K562 (cell line): ENCODE data around the gene TEX261. TPM values are rescaled to one million over a fixed set of nuclear protein-coding genes. Genes with fewer than 3 reads are reported as not detected.

Experiments
- ADNP ChIP-seq: fragments of 200-800 bp; sonication (Bioruptor generic); IDR thresholded peaks from 2 replicates; pipeline ENCODE4 v1.6.1; 2016; ENCODE audit warnings: missing genetic modification characterization, missing compliant biosample characterization
- LARP7 ChIP-seq: fragments of 450-650 bp; IDR thresholded peaks from 2 replicates; pipeline ENCODE4 v1.6.1; 2016
- SIN3B ChIP-seq: fragments of 450-650 bp; IDR thresholded peaks from 2 replicates; pipeline ENCODE4 v1.6.1; 2017; ENCODE audit warnings: low read depth, mild to moderate bottlenecking, moderate library complexity
- polyA plus RNA-seq, 8 experiments: library from polyadenylated mRNA; depleted of rRNA in 4 of 8; stranded (reverse) in 5 of 8; unstranded in 3 of 8; fragments of >200 nt; fragmentation: Nextera tagmentation in 2 of 8; fragmentation: Illumina TruSeq in 1 of 8; extraction: Ambion mirVana in 2 of 8; extraction: Trizol in 1 of 8; gene quantifications; 2 replicates each; pipeline versions ENCODE4 v1.2.1 to v1.2.3, GENCODE V29; 2011 to 2014; ENCODE audit warnings: inconsistent platforms in 1 of 8, missing spikeins in 1 of 8
- total RNA-seq, 7 experiments: library from RNA; depleted of rRNA in 6 of 7; stranded (reverse); fragments of >200 nt in 6 of 7; fragmentation: Illumina TruSeq in 2 of 7; extraction: Trizol in 2 of 7; gene quantifications; 2 replicates each; pipeline versions ENCODE4 v1.2.1 to v1.2.3, GENCODE V29; 2011 to 2021; ENCODE audit warnings: low replicate concordance in 1 of 7
- TF ChIP-seq, protein P1 (sequence below): sonication (generic); formaldehyde crosslinking; IDR thresholded peaks from 2 replicates; pipeline ENCODE4 v1.8.1; 2022; ENCODE audit warnings: missing genetic modification reagents
- TF ChIP-seq, protein P2 (sequence below), 2 experiments: fragments of 450-650 bp; IDR thresholded peaks; 2 replicates each; pipeline ENCODE4 v1.6.1; 2018; ENCODE audit warnings: mild to moderate bottlenecking in 2 of 2, low read depth in 1 of 2; ENCODE audit not compliant: partially characterized antibody in 2 of 2
- TF ChIP-seq, protein P3 (sequence below), 2 experiments: fragments of 450-650 bp in 1 of 2; sonication (generic) in 1 of 2; formaldehyde crosslinking in 1 of 2; IDR thresholded peaks; 2 replicates each; pipeline versions ENCODE4 v1.7.1 to v1.9.0; 2016 to 2022; ENCODE audit warnings: inconsistent platforms in 1 of 2, mild to moderate bottlenecking in 1 of 2, missing genetic modification reagents in 1 of 2

The TEX261 gene
- total and polyA plus RNA-seq, 9 of the 15 experiments (the other 6 are each of a cell fraction or from before 2014, with no cell fraction given), result 11.9 to 110 (median 51.9) TPM

DNA sequence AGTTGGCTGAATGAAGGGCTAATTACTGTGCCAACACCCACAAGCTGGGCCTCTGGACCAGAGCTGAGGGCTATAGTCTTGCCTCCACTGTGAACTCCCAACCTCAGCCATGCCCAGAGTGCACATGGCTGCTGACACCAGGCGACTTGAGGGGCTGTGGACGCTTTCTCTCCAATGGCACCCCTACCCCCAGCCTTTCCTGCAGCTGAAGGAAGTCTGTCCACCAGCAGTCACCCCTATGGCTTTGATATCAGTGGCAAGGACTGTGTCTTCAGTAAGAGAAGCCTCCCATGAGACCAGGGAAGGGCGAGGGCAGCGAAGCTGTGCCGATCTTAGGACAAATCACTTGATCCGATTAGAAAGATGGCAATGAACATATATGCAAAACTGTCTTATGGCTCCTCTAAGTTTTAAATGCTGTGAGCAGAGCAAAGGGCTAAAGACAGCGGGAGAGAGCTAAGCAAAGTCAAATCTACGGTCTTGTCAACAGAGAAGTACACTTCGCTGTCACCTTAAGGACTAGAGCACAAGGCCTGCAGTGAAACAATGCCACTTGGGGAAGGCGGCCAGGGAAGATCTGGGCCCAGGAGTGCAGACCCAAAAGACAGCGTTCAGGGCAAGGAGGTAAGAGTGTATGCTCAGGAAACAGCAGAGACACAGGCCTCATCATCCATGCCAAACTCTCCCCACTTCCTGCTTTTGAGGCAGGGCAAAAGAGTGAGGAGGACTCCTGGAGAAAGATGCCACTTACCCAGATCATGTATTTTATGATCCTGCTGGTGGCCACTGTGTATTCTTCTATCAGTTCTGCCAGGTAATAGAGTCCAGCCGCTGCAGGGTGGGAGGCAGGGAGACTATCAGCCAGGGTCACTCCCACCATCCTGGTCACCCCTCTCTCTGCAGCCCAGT is 1.5 kb downstream of the TEX261 start (continued):
- TF ChIP-seq, protein P1, sequence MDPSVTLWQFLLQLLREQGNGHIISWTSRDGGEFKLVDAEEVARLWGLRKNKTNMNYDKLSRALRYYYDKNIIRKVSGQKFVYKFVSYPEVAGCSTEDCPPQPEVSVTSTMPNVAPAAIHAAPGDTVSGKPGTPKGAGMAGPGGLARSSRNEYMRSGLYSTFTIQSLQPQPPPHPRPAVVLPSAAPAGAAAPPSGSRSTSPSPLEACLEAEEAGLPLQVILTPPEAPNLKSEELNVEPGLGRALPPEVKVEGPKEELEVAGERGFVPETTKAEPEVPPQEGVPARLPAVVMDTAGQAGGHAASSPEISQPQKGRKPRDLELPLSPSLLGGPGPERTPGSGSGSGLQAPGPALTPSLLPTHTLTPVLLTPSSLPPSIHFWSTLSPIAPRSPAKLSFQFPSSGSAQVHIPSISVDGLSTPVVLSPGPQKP (CRISPR knock-in tag), result no peak
- TF ChIP-seq LARP7 (no peak), SIN3B (no peak), ADNP (tag) (no peak)
- TF ChIP-seq, protein P2, sequence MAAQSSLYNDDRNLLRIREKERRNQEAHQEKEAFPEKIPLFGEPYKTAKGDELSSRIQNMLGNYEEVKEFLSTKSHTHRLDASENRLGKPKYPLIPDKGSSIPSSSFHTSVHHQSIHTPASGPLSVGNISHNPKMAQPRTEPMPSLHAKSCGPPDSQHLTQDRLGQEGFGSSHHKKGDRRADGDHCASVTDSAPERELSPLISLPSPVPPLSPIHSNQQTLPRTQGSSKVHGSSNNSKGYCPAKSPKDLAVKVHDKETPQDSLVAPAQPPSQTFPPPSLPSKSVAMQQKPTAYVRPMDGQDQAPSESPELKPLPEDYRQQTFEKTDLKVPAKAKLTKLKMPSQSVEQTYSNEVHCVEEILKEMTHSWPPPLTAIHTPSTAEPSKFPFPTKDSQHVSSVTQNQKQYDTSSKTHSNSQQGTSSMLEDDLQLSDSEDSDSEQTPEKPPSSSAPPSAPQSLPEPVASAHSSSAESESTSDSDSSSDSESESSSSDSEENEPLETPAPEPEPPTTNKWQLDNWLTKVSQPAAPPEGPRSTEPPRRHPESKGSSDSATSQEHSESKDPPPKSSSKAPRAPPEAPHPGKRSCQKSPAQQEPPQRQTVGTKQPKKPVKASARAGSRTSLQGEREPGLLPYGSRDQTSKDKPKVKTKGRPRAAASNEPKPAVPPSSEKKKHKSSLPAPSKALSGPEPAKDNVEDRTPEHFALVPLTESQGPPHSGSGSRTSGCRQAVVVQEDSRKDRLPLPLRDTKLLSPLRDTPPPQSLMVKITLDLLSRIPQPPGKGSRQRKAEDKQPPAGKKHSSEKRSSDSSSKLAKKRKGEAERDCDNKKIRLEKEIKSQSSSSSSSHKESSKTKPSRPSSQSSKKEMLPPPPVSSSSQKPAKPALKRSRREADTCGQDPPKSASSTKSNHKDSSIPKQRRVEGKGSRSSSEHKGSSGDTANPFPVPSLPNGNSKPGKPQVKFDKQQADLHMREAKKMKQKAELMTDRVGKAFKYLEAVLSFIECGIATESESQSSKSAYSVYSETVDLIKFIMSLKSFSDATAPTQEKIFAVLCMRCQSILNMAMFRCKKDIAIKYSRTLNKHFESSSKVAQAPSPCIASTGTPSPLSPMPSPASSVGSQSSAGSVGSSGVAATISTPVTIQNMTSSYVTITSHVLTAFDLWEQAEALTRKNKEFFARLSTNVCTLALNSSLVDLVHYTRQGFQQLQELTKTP (IDR thresholded peaks at IDR 0.05; ENCODE audit: low read depth in 1 of 2, partially characterized antibody in 2 of 2), result no peak
- TF ChIP-seq, protein P3, sequence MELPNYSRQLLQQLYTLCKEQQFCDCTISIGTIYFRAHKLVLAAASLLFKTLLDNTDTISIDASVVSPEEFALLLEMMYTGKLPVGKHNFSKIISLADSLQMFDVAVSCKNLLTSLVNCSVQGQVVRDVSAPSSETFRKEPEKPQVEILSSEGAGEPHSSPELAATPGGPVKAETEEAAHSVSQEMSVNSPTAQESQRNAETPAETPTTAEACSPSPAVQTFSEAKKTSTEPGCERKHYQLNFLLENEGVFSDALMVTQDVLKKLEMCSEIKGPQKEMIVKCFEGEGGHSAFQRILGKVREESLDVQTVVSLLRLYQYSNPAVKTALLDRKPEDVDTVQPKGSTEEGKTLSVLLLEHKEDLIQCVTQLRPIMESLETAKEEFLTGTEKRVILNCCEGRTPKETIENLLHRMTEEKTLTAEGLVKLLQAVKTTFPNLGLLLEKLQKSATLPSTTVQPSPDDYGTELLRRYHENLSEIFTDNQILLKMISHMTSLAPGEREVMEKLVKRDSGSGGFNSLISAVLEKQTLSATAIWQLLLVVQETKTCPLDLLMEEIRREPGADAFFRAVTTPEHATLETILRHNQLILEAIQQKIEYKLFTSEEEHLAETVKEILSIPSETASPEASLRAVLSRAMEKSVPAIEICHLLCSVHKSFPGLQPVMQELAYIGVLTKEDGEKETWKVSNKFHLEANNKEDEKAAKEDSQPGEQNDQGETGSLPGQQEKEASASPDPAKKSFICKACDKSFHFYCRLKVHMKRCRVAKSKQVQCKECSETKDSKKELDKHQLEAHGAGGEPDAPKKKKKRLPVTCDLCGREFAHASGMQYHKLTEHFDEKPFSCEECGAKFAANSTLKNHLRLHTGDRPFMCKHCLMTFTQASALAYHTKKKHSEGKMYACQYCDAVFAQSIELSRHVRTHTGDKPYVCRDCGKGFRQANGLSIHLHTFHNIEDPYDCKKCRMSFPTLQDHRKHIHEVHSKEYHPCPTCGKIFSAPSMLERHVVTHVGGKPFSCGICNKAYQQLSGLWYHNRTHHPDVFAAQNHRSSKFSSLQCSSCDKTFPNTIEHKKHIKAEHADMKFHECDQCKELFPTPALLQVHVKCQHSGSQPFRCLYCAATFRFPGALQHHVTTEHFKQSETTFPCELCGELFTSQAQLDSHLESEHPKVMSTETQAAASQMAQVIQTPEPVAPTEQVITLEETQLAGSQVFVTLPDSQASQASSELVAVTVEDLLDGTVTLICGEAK (IDR thresholded peaks at IDR 0.05), result no peak
- TF ChIP-seq, protein P3 (CRISPR knock-in tag; IDR thresholded peaks at IDR 0.05), result no peak
- TF ChIP-seq, all 486 proteins: peak for 0
